Kasumi-1 (cell line): ENCODE measurements around the gene CREB5.
"Not testable (repeated sequence)": the region's sequence is repeated elsewhere in the genome, so short reads cannot be mapped to it uniquely, and the experiment has no call there.

Experiments used
- DNase-seq, 2 experiments: peaks; one replicate each; lab custom pipeline; 2025; lab: John Stamatoyannopoulos, UW

Gene CREB5

DNA sequence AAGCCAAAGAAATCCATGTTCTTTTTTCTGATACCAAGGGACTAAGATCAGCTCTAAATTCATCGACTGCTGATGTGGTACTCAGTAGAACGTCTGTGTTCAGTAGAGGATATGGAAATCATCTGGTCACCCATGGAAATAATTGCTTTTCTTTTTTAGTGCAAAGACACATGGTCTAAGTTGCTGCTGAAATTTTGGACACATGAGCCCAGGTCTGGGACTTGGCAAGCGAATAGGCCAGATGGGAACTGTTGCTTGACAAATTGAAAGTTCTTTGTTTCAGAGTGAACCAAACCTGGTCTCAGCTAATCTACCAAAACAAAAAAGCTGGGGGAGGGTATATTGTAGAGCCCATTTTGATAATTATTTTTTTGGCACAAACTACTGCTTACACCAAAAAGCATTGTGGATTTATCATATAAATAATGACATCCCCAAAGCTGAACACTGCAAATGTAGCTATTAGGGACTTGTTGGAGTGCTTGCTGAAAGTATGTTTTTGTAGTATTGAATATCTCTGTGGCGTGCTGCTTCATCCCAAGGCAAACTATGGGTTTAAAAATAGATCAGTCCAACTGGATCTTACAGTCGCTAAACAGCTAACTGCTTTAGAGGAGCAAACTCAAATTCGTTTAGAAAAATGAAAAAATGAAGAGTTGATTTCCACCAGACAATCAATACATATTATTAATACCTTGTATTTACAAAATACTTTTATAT, 401.1 kb downstream of the CREB5 start:
- DNase-seq, result no peak

DNA sequence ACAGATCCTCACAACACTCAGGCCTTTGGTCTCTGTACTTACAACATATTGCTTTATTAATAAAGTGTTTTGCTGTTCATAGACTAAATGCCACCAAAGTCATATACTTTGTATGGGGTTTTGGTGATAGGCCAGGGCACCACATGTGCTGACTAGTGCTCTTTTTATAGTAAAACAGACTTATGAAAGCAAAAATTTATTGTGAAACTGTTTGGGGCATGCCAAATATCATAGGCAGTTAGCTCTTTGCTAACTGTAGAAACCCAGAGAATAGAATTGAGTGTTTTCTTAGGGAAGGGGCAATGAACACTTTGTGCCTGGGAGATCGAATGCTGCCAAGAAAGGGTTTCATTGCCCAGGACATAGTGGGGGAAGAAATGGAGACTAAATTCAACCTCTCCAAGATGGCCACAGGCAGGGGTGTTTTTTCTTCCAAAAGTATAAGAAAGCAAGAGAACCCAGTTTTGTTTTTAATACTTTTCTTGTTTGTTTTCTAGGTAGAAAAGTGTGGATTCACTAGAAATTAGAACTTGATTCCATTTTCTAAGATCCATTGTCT, 403.1 kb downstream of the CREB5 start:
- no peak for DNase-seq

DNA sequence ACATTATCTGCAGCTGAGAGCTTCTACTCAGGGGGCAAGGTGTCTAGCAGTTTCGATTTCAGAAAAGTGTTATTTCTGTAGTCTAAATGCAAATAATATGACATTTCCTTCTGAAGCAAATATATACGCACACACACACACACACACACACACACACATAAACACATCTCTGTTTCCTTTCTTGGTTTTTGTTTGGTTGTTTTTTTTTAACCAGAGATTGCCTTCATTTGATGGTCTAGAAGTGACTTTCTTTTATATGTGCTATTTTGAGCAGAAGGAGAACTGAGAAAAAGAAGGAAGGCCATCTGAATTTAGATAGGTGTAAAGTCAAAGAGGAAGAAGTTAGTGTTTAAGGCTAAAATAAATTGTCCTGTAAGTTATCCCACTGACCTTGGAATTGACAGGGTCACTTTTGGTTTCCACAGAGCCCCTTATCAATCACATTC, 403.6 kb downstream of the CREB5 start:
- no peak for DNase-seq

DNA sequence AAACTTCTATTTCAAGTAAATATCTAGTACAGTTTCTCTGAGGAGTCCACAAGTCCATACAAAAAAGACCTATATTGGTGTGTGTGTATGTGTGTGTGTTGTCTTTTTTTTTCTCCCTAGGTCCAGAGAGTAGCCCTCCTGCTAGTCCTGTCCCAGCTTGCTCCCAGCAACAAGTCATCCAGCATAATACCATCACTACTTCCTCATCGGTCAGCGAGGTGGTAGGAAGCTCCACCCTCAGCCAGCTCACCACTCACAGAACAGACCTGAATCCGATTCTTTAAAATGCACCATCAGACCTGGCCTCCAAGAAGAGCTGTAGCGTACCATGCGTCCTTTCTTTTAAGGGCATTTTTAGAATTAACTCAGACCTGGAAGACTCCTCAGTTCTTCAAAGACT, 406.7 kb downstream of the CREB5 start:
- no peak for DNase-seq

DNA sequence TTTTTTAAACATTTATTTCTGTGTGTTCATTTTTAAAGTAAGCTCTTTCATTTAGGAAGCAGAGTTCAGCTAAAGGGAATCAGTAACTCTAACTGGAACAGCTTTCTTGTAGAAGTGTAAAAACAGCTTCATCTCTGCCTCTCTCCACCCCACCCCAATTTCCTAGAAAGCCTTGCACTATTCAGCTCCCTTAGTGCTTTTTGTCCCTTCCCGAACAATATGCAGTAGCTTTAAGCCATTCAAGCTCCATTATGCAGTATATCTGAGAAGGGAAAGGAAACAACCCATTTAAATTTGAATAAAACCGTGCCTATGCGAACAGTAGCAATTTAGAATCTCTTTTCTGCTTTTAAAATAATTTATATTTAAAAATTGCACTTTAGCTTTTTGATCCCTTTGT, 411.3 kb downstream of the CREB5 start:
- no peak for DNase-seq

DNA sequence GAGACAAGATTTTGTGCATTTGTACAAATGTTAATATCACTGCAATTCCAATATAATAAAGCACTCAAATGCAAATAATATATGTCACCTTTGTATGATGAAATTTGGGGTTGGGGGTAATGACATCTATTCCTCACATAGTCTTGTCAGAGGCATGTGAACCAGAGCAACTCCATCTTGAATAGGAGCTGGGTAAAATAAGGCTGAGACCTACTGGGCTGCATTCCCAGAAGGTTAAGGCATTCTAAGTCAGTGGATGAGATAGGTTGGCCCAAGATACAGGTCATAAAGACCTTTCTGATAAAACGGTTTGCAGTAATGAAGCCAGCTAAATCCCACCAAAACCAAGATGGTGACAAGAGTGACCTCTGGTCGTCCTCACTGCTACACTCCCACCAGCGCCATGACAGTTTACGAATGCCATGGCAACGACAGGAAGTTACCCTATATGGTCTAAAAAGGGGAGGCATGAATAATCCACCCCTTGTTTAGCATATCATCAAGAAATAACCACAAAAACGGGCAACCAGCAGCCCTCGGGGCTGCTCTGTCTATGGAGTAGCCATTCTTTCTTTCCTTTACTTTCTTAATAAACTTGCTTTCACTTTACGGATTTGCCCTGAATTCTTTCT, 413.6 kb downstream of the CREB5 start:
- DNase-seq, result not testable (repeated sequence)

DNA sequence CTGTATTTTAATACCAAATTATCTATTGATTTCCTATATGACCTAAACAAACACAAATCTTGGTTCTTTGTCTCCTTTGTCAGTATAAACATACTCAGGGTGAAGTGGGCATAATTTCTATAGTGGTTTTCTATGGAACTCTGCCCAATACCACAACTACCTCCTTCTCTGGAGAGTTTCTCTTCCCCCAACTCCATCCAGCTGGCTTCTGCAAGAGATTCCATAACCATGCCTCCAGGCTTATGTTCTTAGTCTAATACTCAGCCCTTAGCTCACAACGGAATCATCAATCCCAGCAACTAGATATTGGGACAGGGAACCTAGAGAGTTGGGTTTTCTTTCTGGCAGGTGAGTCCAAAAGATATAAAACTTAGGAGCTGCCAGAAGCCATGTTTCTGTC, 418.5 kb downstream of the CREB5 start:
- no peak for DNase-seq

DNA sequence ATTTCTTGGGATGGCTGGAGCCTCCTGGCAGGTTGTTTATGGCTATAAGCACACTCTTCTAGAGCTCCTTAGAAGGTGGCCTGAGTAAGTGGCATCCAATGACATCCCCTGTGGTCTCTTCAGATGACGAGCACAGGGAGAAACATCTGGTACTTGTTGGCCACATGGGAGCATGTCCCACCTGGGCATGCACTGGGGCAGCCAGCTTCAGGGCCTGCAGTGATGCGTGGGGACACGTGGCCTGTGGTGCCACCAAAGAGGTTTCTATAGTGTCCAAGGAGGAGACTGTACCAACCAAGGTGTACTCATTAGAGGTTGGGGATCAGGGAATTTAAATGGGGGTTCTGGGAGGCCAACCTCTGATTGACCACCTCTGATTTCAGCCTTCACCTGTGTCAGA, 420.4 kb downstream of the CREB5 start:
- no peak for DNase-seq

DNA sequence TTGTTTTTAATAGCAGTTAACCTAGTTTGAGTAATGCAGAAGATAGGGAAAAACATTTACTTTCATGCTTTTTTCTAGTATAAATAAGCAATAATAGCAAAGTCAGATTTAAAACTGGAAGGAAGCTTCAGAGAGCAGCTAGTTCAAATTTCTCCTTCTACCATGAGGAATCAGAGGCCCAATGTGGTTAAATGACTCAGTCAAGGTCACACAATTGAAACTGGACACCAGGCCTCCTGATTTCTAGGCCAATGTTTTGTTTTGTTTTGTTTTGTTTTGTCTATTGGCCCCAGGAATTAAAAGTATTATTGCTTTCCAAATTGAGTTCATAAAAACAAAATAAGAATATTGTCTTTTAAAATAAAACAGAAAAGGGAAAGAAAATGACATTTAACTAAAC, 423.5 kb downstream of the CREB5 start:
- no peak for DNase-seq

DNA sequence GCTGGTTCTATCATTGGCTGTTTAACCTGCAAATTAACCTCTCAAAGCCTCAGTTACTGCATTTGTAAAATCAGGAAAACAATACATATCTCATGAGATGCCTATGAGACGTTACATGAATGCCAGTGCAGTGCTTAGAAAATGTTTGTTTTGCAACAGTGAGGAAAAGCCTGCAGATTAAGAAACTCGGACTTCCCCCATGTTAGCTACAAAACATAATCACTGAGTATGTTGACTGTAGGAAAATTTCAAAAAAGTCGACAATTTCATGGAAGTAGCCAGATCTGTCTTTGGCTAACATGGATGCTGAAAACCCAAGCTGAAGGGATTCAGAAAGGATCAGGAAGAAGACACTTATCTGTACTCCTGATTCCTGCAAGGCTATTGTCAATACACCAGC, 424.4 kb downstream of the CREB5 start:
- DNase-seq, result no peak

DNA sequence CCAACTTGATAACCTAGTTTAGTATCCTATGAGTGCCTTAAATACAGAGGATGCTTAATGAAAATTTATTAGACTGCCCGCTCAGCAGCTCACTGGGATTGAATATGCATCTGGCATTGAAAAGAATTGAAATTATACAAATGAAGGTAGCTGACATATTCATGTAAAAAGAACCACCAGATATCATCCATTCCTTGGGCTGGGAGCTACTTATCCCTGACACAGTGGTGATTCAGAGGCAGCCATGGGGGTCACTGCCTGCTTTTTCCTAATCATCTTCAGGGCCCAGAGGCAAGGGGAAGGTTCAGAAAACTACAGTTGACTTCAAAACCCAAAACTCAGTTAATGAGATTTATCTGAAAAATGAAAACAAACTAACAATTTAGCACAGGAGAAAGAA, 424.9 kb downstream of the CREB5 start:
- no peak for DNase-seq

DNA sequence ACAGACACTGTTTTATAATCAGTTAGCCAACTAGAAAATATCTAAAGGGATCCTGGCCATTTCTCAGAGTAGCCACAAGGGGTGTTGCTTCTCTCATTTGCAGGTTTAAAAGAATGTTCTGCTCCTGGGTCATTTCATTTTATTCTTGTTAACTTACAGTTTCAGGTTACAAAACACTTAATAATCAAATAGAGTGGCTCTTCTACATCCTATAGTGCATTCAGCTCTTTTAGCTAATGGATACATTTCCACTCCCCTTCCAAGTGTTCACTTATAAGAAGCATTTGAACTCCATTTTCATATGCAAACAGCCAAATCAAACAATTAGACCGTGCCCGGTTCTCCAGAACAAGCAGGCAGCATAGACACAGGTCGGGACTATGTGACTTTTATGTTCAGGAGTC, 428.3 kb downstream of the CREB5 start:
- DNase-seq, result no peak

DNA sequence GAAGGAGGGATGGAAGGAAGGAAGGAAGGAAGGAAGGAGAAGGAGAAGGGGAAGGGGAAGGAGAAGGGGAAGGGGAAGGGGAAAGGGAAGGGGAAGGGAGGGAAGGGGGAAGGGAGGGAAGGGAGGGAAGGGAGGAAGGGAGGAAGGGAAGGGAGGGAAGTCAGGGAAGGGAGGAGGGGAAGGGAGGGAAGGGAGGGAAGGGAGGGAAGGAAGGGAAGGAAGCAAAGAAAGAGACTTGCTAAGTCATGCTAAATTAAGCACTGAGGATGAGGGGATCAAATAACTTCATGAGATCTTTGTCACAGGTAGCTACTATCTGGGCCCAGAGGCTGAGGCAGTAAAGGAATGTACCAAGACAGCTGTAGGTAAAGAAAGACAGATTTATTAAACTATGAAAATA, 429.4 kb downstream of the CREB5 start:
- DNase-seq, result no peak

DNA sequence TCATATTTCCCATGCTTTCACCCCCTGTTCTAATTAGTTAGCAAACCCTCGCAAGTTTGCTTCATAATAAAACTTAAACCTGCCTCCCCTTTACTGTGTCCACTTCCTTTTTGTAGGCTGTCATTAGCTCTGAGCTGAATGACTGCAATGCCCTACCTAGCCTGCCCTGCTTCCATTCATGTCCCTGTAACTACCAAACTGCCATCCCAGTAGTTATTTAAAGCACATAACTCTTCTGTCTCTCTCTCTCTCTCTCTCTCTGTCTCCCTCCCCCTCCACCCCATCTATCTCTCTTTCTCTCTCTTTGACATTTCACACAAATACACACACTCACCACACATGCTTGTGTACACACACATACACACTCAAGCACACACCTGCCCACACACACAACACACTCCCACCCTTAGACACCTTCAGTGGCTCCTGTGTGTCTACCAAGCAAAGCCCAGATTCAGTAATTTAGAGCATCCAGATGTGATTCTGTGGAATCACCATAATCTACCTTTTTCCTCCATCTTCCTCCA, 430.5 kb downstream of the CREB5 start:
- DNase-seq, result no peak

DNA sequence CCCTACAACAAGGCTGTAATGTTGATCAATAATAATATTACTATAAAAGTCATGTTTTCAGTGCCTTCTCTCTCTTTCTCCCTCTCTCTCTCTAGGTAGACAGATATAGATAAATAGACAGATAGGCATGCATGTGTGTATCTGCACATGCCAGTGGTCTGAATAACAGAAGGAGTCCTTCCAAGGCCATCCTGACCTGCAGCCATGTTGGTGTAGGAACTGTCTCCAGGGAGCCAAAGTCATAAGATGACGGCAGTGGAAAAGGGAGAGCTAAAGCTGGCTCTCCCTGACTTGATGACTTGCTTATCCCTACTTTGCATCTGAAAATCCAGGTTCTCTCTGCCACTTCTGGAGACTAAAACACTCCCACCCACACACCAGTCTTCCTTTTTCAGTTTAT, 432.8 kb downstream of the CREB5 start:
- DNase-seq, result no peak

DNA sequence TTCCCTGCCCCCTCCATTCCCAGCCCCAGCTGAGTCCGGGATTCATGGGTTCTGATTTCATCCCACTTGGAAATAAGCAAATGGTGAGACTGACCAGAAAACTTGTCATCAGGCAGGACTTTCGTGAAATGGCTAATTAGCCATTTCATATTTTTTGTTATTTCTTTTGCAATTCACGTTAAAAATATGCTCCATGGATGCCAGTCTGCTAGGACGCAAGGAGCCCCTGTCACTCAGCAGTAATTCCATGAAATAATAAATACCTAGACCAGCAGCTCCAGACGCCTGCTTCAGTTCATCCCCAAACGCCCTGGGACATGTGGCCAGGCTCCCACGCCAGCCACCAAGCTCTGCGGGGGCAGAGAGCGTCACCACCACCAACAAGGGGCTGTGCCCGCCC, 434.9 kb downstream of the CREB5 start:
- no peak for DNase-seq

DNA sequence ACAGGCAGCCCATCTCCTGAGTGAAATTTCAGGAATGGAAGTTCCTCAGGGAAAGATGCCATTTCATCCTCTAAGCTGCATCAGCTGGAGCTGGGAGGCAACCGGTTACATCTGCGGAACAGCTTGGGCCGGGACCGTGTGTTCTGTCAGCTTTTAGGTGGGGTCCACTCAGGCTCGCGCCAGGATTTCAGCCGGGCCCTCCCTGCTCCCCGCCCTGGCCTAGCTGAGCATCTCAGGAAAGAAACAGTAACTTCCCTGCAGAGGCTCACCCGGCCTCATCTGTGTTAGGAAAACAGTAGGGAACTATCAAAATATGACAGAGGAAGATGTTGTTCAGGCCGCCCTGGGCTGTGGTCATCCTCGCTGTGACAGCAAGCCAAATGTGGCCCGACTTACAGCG, 435.4 kb downstream of the CREB5 start:
- no peak for DNase-seq

DNA sequence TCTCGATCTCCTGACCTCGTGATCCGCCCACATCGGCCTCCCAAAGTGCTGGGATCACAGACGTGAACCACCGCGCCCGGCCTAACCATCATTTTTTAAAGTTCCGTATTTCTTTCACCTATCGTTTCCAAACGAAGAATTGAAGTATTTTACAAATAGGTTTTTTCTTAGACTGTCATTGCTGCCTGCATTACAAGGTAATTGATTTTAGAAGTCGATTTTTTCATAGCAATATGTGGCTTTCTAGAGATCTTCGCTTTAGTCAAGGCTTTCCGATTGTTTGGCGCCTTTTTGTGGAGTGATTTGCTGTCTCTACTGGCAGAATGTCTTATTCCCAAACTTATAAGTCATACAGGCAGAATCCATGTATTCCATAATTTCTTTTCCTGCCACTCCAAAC, 436.6 kb downstream of the CREB5 start:
- no peak for DNase-seq

DNA sequence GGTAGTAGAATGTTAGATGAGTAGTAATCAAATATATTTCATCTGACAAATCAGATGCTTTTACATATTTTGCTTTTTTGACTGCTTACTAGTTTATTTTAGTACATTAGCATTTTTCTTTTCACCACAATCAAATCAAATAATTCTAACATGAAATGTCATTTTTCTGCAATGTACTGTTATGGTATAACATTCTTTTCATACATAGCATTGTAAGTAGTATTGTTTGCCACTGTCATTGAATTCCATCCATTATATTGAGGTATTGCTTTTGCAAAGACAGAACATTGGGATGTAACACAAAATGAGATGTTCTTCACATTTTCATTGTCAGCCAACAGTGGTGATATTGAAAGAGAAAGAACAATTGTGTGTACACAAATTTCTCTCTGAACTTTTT, 438.4 kb downstream of the CREB5 start:
- DNase-seq, result no peak

DNA sequence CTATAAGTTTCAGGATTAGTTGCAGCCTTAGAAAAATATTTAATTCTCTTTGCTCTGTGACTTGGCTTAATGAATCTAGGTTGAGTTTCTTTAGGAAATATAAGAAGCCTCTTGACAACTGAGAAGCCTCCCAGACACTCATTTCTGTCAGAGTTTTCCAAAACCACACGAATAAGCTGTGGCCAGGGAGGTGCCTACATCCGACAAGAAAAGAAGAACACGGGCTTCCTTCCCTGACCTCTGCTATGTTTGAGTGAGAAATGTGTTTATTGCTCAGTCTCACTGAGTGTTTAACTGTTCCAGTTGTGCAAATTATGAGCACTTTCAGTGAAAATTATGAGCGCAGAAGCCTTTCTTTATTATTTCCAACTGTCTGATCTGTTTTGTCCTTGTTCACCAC, 440.8 kb downstream of the CREB5 start:
- no peak for DNase-seq

DNA sequence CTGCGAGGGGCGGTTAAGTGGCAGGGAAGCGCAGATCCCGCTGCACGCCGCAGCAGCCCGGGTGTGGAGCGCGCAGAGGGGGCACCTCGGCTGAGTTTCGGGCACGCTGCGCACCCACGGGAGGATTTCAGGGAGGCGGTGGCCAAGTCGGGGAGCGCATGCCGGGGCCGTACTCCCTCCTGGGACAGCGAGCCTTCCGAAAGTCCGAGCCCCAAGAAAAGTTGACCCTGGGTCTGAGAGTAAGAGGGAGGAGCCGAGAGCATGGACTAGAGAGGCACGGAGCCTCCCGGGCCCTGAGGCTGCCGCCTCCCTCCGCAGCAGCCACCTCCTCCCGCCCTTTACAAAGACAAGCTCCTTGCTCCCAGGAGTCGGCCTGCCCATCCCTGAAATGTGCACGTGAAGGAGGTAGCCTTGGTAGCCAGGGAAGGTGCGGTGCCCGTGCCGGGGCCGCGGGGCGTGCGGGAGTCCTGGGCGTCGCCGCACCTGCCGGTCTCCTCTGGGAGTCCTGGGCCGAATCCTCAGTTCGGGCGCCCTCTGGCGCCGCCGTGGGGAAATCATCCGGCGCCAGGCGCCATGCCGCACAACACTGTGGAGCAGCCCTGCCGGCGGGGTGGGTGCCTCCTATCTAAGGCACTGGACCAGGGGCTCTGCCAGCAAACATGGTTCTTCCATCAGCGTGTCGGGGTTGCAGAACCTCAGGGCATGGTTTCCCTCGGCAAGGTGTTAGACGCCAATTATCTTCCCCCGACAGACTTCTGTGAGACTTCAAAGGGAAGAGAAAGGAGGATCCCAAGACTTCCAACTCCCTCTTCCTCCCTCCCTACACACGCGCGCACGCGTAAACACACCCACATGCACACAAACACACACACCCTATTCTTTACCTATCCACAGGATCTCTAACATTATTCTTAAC, 441.8 kb downstream of the CREB5 start:
- no peak for DNase-seq

DNA sequence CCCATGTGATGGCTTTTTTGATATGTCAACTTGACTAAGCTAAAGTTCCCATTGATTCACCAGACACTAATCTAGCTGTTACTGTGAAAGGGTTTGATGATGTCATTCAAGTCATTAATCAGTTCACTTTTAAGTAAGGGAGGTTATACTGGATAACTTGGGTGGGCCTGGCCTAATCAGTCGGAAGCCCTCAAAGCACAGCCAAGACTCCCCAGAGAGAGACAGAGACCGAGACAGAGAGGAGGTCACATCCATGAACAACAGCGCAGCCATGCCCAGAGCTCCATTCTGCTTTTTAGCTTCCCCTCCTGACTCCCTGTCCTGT, 442.4 kb downstream of the CREB5 start:
- no peak for DNase-seq
